ENCODE data around the gene SLC39A11.

DNA sequence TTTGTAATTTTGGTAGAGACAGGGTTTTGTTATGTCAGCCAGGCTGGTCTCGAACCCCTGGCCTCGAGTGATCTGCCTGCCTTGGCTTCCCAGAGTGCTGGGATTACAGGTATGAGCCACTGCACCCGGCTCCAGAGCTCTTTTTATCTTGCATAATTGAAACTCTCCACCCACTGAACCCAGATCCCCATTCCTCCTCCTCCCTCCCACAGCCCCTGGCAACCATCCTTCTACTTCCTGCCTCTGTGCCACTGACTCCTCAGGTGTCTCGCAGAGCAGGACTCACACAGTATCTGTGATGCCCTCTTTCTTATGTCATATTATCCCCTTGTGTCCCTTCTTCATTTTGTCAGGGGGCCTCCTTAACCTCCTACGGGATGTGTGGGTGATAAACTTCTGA, 340.7 kb downstream of the SLC39A11 start:
- TF ChIP-seq, protein P1, sequence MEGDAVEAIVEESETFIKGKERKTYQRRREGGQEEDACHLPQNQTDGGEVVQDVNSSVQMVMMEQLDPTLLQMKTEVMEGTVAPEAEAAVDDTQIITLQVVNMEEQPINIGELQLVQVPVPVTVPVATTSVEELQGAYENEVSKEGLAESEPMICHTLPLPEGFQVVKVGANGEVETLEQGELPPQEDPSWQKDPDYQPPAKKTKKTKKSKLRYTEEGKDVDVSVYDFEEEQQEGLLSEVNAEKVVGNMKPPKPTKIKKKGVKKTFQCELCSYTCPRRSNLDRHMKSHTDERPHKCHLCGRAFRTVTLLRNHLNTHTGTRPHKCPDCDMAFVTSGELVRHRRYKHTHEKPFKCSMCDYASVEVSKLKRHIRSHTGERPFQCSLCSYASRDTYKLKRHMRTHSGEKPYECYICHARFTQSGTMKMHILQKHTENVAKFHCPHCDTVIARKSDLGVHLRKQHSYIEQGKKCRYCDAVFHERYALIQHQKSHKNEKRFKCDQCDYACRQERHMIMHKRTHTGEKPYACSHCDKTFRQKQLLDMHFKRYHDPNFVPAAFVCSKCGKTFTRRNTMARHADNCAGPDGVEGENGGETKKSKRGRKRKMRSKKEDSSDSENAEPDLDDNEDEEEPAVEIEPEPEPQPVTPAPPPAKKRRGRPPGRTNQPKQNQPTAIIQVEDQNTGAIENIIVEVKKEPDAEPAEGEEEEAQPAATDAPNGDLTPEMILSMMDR (IDR thresholded peaks at IDR 0.05; ENCODE audit: low read depth, low read length), result no peak
- no peak for TF ChIP-seq EZH2phosphoT487 (IDR thresholded peaks at IDR 0.05; ENCODE audit: low read depth)

Data from OCI-LY3 (cell line).